Measurements from ENCODE around the gene MYCL. TPM values are rescaled to one million over a fixed set of nuclear protein-coding genes. Genes with fewer than 3 reads are reported as not detected.

MYCL gene
- total and polyA plus RNA-seq, 2 of the 13 experiments (the other 11 are each of a cell fraction or from before 2014, with no cell fraction given): 0.31 to 1.7 TPM

GRCh38 chr1:39901714-39902459, at the start of gene MYCL (continued):
- TF ChIP-seq ZNF101 (CRISPR knock-in tag; IDR thresholded peaks at IDR 0.05; ENCODE audit: borderline replicate concordance, low read depth) (no peak), MEF2D (CRISPR knock-in tag; IDR thresholded peaks at IDR 0.05) (no peak), ZNF281 (CRISPR knock-in tag; IDR thresholded peaks at IDR 0.05; ENCODE audit: borderline replicate concordance) (no peak), SPEN (CRISPR knock-in tag; IDR thresholded peaks at IDR 0.05; ENCODE audit: low read depth) (peak; percentile 34; the same call in 1 of the 2 replicates), PREB (CRISPR knock-in tag; IDR thresholded peaks at IDR 0.05) (no peak), MXI1 (IDR thresholded peaks at IDR 0.05; ENCODE audit: borderline replicate concordance, low read depth, low read length) (no peak; the same call in 2 of the 3 replicates), ZNF350 (CRISPR knock-in tag; IDR thresholded peaks at IDR 0.05; ENCODE audit: borderline replicate concordance, low read depth) (peak; percentile 65; the same call in 1 of the 2 replicates), HOXD1 (CRISPR knock-in tag; IDR thresholded peaks at IDR 0.05) (0 out of 2 replicates have a peak, but pooled peaks have one; percentile 30), PRDM10 (CRISPR knock-in tag; IDR thresholded peaks at IDR 0.05; ENCODE audit: low read depth) (no peak), TFE3 (CRISPR knock-in tag; IDR thresholded peaks at IDR 0.05) (no peak), CREM (IDR thresholded peaks at IDR 0.05) (no peak), CREM (CRISPR knock-in tag; IDR thresholded peaks at IDR 0.05) (no peak), SIN3B (IDR thresholded peaks at IDR 0.05; ENCODE audit: low read length) (no peak), THAP11 (CRISPR knock-in tag; IDR thresholded peaks at IDR 0.05) (0 out of 2 replicates have a peak, but pooled peaks have one; percentile 17), PLSCR1 (CRISPR knock-in tag; IDR thresholded peaks at IDR 0.05; ENCODE audit: borderline replicate concordance) (no peak), GATA4 (IDR thresholded peaks at IDR 0.05; ENCODE audit: borderline replicate concordance, low read depth) (no peak), ZNF414 (CRISPR knock-in tag; IDR thresholded peaks at IDR 0.05) (no peak), ZNF737 (CRISPR knock-in tag; IDR thresholded peaks at IDR 0.05; ENCODE audit: borderline replicate concordance) (no peak)
